ENCODE measurements around the gene CENPX.

- no peak for TF ChIP-seq EZH2phosphoT487 (IDR thresholded peaks at IDR 0.05; ENCODE audit: borderline replicate concordance, low read length)
- no peak for TF ChIP-seq CTCF (IDR thresholded peaks at IDR 0.05; ENCODE audit: low read depth, low read length, poor library complexity, severe bottlenecking)
Observed at GRCh38 chr17:82054351-82055022, 31.8 kb upstream of the CENPX start.

Data from DOHH2 (cell line).